ENCODE results near the gene CNTN4.

- TF ChIP-seq CTCF (IDR thresholded peaks at IDR 0.05) (no peak), EZH2phosphoT487 (IDR thresholded peaks at IDR 0.05) (no peak)
Measured at GRCh38 chr3:2661078-2661477, 562.4 kb downstream of the CNTN4 start.
